Stimulated activated CD8-positive, alpha-beta memory T cell treated with anti-CD3 and anti-CD28 coated beads, Interleukin-7, amount 100 ng/mL, for 24 hours (primary cell): ENCODE measurements around the gene CFAP99.
A peak's percentile ranks its signal among the peaks of the same experiment; 100 is the strongest.

Experiments
- DNase-seq: peaks from one replicate; pipeline ENCODE4 v3.0.0-alpha.2; 2020; ENCODE audit warnings: low read depth

The CFAP99 gene

DNA sequence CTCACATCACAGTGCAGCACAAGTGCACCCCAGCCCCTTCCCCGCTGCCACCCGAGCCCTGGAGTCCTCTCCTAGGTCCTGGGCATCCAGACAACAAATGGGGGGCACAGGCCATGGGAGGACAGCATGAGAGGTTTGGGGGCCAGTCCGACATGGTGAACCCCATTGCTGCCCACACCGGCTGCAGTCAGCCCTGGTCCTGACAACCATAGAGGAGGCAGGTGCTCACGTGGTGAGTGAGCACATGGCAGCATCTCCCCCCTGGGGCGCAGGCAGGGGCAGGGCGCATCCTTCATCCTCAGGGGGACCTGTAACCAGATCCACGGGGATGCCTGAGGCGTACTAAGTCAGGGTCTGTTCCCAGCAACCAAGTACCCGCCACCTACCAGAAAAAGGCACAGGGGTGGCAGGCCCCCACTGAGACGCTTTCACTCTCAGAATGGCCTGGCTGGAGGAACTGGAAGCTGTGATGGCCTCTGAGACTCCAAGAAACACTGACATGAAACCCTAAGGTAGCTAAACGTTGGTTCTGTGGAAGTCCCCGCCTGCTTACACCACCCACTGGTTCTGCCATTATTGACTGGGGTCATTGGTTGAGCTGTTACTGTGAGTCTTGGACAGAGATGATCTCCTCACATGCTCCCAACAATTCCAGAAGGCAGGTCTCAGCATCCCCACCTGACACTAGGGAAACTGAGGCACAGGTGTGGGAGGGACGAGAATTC is 6.8 kb upstream of the CFAP99 start:
- no peak for DNase-seq

DNA sequence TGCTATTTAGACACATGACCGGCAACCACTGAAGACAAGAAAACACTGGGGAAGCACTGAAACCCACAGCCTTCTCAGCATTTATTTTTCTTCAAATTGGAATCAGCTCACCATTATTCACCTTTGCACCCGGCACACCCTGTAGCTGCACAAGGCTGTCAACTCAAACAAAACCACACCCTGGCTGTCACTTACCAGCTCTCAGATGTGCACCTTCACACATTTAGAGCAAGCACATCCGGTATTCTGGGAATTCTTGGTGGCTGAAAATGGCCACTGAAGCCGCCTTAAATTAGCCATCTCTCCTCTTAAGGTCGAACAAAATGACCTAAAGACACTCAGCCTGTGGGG is 6.2 kb upstream of the CFAP99 start:
- peak; percentile 36 for DNase-seq

GRCh38 chr4:2412885-2413716 is 5.7 kb upstream of the CFAP99 start:
- peak; percentile 66 for DNase-seq

DNA sequence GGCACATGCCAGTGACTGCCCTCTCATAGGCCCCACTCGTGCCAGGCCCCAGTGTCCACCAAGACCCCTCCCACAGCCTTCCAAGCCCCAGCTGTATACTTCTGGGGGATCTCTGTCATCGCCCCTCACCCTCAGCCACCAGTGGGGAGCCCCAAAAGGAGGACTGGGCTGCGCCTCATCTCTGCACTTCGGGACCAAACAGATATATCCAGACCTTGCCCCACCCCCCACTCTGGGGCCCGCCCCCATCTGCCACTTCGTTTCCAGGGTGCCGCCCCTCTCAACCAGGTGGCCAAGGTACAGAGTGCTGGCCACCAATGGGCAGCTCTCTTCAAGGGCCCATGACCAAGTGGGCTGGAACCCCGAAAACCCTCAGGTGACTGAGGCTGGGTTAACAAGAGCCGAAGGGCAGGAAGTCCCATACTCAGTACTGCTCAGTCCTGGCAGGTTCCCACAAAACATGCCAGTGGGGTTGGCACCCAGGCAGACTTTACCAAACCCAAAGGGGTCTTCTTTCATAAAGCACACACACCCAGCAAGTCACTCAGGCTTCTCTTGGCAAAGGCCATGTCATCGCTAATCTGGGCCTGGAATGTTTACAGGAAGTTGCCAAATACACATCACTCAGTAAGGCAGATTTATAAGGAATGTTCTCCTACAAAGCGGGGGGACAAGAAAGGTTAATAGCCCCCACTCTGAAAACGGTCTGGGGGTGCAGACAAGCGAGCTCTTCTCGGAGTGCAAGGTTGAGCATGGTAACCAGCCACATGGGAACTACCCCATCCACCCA is 4.7 kb upstream of the CFAP99 start:
- no peak for DNase-seq

DNA sequence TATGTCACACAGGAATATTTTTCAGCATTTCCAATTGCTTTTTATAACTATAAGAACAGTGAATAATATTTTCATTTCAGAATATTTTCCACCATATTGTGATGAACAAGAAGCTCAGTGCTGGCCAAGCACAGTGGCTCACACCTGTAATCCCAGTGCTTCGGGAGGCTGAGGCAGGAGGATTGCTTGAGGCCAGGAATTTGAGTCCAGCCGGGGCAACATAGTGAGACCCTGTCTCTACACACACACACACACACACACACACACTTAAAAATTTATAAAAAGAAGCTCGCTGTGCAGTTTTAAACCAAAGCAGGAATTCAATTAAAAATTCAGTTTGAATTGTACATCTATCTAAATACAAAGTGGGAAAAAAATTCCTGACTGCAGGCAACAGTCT is 3.5 kb upstream of the CFAP99 start:
- no peak for DNase-seq

GRCh38 chr4:2415881-2416563 is 2.7 kb upstream of the CFAP99 start:
- no peak for DNase-seq

- no peak for DNase-seq
Measured at GRCh38 chr4:2416564-2417225, 2.1 kb upstream of the CFAP99 start.

- no peak for DNase-seq
Measured at GRCh38 chr4:2417226-2417764, 1.5 kb upstream of the CFAP99 start.

DNA sequence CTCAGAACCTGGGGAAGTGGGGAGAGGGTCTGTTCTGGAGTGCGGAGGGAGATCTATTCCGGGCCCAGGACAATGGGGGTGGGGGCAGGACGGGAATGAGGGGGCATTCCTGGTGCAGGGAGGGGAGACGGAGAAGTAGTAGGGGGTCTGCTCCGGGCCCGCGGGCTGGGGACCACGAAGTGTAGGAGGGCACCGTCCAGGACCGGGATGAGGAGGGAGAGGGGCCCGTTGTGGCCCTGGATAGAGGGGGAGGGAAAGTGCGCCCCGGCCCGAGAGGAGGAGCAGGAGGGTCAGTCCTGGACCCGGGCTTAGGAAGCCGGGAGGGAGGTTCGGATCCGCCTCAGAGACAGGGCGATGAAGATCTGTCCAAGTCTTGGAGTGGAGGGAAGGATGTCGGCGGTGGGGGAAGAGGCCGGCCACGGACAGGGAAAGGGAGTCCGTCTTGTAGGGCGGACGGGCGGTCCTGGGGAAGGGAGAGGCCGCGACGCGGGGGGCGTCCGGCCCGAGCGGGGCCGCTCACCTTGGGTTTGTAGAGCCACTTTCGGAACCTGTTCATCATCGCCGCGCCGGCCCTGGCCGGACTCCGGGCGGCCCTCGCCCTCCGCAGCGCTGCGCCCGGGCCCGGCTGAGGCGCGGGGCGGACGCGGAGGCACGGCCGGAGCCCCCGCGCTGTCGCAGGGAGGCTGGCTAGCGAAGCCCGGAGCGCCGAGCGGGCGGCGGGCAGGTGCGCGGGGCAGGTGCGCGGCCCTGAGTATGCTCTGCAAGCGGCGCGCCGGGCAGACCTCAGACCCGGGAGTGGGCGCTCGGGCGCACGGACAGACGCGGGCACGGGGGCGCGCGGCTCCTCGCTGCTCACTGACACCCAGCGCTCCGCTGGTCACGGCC is 748 bp upstream of the CFAP99 start, which contains the start of gene ZFYVE28:
Gene ZFYVE28 (minus strand): TSS at position 881 of the 885 bp plus-strand sequence. CDS start 322 bp downstream, at position 559.
- DNase-seq = no peak

GRCh38 chr4:2419814-2420213 is 1.1 kb downstream of the CFAP99 start:
- no peak for DNase-seq

DNA sequence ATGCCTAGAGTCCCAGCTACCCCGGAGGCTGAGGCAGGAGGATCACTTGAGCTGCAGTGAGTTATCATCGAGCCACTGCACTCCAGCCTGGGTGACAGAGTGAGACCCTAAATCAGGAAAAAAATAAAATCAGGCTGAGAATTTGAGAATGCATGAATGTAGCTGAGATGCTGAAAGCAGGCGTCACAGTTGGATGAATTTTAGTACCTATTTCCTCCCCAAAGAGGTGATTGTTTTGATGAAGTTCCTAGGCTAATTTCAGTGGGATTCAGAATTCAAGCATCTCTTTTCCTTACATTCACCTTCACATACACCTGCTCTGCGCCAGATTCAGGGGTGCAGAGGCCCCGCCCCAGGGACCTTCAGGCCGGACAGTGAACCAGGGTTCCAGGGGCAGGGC is 3.2 kb downstream of the CFAP99 start:
- no peak for DNase-seq

DNA sequence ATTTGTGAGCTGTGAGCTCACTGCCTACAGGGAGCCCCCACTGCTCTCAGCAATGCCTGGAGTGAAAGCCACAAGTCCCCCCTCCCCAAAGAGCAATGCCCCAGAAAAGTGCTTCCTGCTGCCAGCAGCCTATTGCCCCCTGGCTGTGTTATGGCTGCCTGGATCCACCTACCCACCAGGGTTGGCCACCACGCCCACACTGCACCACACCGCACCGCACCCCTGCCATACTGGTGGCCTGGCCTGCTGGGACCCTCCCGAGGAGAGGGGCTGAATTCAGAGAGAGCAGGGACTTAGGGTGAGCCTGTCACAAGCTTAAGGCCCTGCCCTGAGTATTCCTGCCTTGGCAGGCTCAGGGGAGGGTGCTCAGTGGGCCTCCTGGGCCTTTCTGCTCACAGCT is 4.3 kb downstream of the CFAP99 start:
- no peak for DNase-seq

GRCh38 chr4:2423695-2424094 is 4.9 kb downstream of the CFAP99 start:
- no peak for DNase-seq

GRCh38 chr4:2424581-2424980 is 5.8 kb downstream of the CFAP99 start:
- DNase-seq = no peak

- DNase-seq = no peak
Measured at GRCh38 chr4:2425386-2426068, 6.8 kb downstream of the CFAP99 start.

- no peak for DNase-seq
Measured at GRCh38 chr4:2426069-2426397, 7.3 kb downstream of the CFAP99 start.

GRCh38 chr4:2426711-2427275 is 8.0 kb downstream of the CFAP99 start:
- no peak for DNase-seq

GRCh38 chr4:2427383-2428334 is 8.9 kb downstream of the CFAP99 start:
- DNase-seq = no peak
